DOHH2 (cell line): Measurements from ENCODE around the gene LUC7L3.

ENCODE experiments used
- CTCF ChIP-seq: fragments of 200-600 bp; sonication (generic); IDR thresholded peaks from one replicate; pipeline ENCODE4 v1.5.1; 2014; ENCODE audit warnings: antibody characterized with exemption, mild to moderate bottlenecking, low read depth, low read length; ENCODE audit not compliant: poor library complexity, severe bottlenecking
- EZH2phosphoT487 ChIP-seq: fragments of 200-600 bp; sonication (generic); IDR thresholded peaks from 2 replicates; pipeline ENCODE4 v1.6.1; 2017; ENCODE audit warnings: borderline replicate concordance, mild to moderate bottlenecking, antibody characterized with exemption, low read length, moderate library complexity, mixed read lengths

- TF ChIP-seq CTCF, result no peak
- no peak for TF ChIP-seq EZH2phosphoT487
Observed at GRCh38 chr17:50684288-50684611, 35.2 kb upstream of the LUC7L3 start.
